ENCODE measurements around the gene TMC8.
A peak's percentile ranks its signal among the peaks of the same experiment; 100 is the strongest.

TMC8 gene

DNA sequence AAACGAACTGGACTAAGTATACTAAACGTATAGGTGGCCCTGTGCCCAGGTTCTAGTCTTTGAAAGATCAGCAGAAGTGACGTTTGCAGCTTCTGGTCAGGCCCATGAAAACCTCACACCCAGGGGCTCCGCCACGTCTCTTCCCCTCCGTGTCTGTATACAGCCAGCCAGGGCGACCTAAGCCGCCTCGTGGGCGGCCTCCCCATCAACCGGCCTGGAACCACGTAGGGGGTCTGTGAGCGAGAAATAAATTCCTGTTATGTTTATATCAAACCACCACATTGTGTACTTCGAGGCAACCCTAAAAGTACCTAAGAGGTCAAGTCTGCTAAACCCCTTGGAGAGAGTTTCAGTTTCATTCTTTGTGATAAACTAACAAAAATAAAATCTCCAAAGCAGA lies 49.5 kb downstream of the TMC8 start:
- DNase-seq (ENCODE audit: low read depth, low spot score), result no peak

DNA sequence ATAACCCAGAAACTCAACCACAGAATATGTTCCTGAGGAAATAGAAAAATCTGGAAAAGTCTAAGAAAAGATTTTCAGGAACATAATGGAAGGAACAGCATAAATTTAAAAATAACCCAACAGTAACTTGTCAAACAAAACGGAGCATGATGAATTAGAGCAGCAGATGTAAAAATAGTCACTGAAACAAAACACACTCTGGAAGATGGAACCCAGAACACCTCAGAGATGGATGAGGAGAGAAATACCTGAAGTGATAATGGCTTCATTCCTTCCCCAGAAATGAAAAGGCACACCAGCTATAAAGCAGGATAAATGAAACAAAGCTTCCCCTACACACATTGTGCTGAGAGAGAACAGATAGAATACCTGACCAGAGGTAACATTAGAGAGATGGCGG lies 49.9 kb downstream of the TMC8 start:
- no peak for DNase-seq (ENCODE audit: low read depth, low spot score)

DNA sequence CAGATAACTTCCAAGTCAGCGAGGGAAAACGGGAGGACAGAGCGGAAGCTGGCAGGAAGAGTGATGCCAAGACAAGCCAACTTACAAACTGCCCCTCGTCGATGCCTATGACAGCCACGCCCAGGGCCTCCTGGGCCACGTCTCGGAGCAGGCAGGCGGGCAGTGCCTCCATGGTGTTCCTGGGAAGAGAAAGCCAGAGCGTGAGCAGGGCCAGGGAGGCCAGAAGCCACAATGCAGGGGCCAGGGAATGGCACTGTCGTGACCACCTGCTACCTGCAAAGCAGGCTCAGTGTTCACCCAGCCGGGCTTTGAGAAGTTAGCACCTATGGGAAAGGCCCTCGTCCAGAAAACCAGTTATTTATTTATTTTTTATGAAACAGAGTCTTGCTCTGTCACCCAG lies 51.9 kb downstream of the TMC8 start:
- DNase-seq (ENCODE audit: low read depth, low spot score), result no peak

DNA sequence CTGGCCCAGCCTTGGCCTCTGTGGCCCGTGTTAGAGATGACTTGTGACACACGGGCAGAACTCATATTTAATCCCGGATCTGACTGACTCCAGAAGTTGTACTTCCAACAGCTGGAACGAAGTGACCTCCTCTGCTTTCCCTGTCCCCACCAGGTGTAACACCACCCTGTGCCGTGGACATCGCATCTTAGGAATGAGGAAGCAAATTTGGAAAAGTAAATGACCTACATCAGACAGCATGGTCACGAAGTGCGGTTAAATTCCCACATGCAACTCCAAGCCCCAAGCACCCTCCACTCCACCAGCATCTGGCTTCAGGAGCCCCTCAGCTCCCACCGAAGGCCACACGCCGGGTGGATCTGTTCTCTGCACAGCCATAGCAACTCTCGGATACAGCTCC lies 53.3 kb downstream of the TMC8 start:
- no peak for DNase-seq (ENCODE audit: low read depth, low spot score)

DNA sequence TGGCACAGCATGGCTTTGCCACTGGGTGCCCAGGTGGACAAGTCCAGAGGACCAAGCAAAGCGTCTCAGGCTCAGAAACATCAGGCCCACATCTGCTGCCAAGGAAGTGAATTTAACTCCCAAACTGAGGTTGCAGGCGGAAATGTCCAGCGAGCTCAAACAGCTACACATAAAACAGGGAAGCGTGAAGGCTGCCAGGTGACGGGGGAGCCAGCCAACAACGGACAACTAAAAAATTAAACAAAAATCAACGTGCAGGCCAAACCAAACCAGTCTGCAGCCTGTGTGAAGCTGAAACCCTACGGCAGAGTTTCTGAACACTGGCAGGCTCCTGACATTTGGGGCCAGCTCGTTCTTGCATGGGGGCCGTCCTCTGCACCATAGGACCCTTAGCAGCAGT lies 53.8 kb downstream of the TMC8 start:
- no peak for DNase-seq (ENCODE audit: low read depth, low spot score)

DNA sequence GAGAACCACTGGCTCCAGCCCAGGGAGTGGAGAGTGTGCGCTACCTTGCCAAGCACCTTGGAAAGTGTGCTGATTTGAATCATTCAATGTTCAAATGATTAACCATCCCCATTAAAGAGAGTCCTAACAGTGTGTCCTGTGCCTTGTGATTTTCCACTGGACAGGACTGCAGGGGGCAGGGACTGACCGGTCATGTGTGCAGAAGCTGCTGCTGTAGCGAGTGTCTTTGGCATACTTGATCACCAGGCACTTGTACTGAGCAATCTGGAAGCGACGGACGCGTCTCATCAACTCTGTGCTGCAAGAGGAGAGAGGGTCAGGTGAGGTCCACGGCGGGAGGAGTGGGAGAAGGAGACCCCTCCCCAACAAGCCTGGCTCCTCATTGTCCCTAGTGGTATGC lies 54.3 kb downstream of the TMC8 start:
- no peak for DNase-seq (ENCODE audit: low read depth, low spot score)

DNA sequence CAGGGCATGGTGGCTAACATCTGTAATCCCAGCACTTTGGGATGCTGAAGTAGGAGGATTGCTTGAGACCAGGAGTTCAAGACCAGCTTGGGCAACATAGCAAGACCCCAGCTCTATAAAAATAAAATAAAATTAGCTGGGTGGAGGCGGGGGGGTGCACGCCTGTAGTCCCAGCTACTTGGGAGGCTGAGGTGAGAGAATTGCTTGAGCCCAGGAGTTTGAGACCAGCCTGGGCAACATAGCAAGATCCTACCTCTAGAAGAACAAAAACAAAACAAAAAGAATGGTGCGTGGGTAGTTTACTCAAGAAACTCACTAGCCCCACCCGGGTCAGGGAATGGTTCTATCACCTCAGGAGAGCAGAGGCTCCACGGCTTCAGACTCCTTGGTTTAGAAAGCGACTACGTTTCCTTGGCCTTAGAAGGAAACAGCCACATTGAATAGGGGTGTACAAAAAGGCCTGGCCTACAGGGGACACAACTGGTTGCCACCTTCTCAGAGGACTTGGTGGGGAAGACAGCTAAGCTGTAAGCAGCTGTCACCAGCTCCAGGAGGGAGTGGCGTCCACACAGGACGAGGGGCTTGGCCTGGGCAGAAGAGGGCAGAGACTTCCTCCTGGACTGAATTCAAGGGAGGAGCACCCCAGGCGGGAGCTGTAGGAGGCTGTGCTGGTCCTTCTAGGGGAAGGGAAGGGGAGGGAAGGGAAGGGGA lies 55.6 kb downstream of the TMC8 start:
- no peak for DNase-seq (ENCODE audit: low read depth, low spot score)

DNA sequence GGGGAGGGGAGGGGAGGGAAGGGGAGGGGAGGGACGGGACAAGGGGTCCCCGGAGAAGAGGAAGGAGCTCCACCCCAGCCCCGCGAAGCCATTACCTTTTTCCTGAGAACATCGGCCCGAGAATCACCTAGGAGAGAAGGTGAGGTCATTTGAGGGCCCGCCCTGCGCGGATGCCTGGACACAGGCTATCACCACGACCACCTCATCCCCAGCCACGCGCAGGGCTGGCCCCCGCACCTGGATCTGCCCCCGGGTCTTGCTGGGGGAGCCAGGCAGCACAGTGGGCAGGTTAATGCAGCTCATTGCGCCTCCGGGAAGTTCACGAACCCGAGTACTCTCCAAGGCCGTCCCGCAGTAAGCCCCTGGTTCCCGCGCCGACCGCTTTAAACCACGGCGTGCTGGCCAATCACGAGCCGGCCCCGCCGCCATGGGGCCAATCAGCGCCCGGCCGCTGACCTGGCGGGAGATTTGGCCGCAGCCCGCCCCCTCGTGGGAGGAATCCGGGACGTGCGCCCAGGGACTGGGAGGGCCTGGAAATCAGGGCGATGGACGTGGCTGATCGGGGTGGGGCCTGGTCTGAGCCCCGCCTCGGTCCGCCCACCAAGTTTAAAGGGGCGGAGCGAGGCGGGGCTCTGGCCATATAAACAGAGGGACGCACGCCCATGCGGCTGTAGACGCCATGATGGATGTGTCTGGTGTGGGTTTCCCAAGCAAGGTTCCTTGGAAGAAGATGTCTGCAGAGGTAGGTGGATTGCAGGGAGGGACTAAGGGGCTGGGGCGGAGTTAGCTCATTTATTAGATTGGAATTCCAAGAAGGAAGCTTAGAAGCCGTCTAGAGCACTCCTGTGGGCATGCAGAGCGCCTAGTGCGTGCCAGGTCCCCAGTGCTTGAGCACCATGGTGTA lies 56.4 kb downstream of the TMC8 start, which contains the start of the genes AFMID and TK1:
TSS of gene AFMID (plus strand) at position 671 of the 904 bp plus-strand sequence. CDS start at position 680, 9 bp downstream.
TSS of gene TK1 (minus strand) at position 361 of the 904 bp plus-strand sequence. CDS start at position 303, 58 bp downstream.
- peak; percentile 88 for DNase-seq (ENCODE audit: low read depth, low spot score)

Measured in iPS DF 19.7 (cell line).